MCF 10A (cell line): ENCODE measurements around the gene HDGFL2. TPM values are rescaled to one million over a fixed set of nuclear protein-coding genes. Genes with fewer than 3 reads are reported as not detected.

Source experiments
- BruUV-seq: library from RNA; stranded (reverse); fragments of 400-500 nt; replicated peaks from 2 replicates; lab custom pipeline; 2021; lab: Mats Ljungman, UMichigan
- CTCF ChIA-PET: fragments of 300-600 bp; sonication (Branson Sonifier 250); formaldehyde crosslinking; extraction: SDS; loops from one replicate; lab custom pipeline; 2021; ENCODE audit warnings: antibody characterized with exemption, inconsistent platforms; lab: Yijun Ruan, JAX
- POLR2A ChIA-PET: fragments of 300-600, 350-650 bp; sonication (Branson Sonifier 250); formaldehyde crosslinking; extraction: SDS; loops from one replicate; lab custom pipeline; 2020; ENCODE audit warnings: antibody characterized with exemption, inconsistent platforms; lab: Yijun Ruan, JAX
- DNase-seq: peaks from one replicate; pipeline ENCODE4 v3.0.0-alpha.2; 2018; ENCODE audit not compliant: unreplicated experiment
- H3K27ac Mint-ChIP-seq: one replicate; pipeline ENCODE4 v1.8.0; 2022; ENCODE audit warnings: mild to moderate bottlenecking, low read depth, mixed read lengths; ENCODE audit not compliant: unreplicated experiment
- H3K27me3 Mint-ChIP-seq: one replicate; pipeline ENCODE4 v1.8.0; 2022; ENCODE audit warnings: mixed read lengths; ENCODE audit not compliant: insufficient read depth, unreplicated experiment
- H3K36me3 Mint-ChIP-seq: one replicate; pipeline ENCODE4 v1.8.0; 2022; ENCODE audit warnings: mild to moderate bottlenecking, moderate library complexity, mixed read lengths; ENCODE audit not compliant: insufficient read depth, unreplicated experiment
- H3K4me1 Mint-ChIP-seq: one replicate; pipeline ENCODE4 v1.8.0; 2022; ENCODE audit warnings: mixed read lengths; ENCODE audit not compliant: insufficient read depth, unreplicated experiment
- H3K4me3 Mint-ChIP-seq: one replicate; pipeline ENCODE4 v1.8.0; 2022; ENCODE audit warnings: mild to moderate bottlenecking, moderate library complexity, mixed read lengths; ENCODE audit not compliant: unreplicated experiment
- H3K9me3 Mint-ChIP-seq: one replicate; pipeline ENCODE4 v1.8.0; 2022; ENCODE audit warnings: mixed read lengths; ENCODE audit not compliant: unreplicated experiment
- CTCF ChIP-seq: fragments of 200-600 bp; IDR thresholded peaks from one replicate; pipeline ENCODE4 v1.8.0; 2022; ENCODE audit warnings: antibody characterized with exemption, mild to moderate bottlenecking; ENCODE audit not compliant: unreplicated experiment
- intact Hi-C: fragments of 100-400 bp; cut with micrococcal nuclease; formaldehyde crosslinking; loops from 2 replicates; pipeline ENCODE4 v1.14.1; 2022
- total RNA-seq: library from RNA; stranded (reverse); gene quantifications from 2 replicates; pipeline ENCODE4 v1.2.3, GENCODE V29; 2022

Gene HDGFL2
- total RNA-seq, 1 experiment from 2014 or later: 46.3 TPM

- H3K4me1 Mint-ChIP-seq: no peaks in the 10 kb centered on the region
- no peak overlapping the region for H3K4me3 Mint-ChIP-seq
- no TSS peak for BruUV-seq
- H3K27me3 Mint-ChIP-seq: no peaks in the 10 kb centered on the region
- ChIA-PET POLR2A (no interaction called here), CTCF (interaction anchor here (1.5 kb wide), 1 partner anchor 11 kb away, joined by 4 read pairs; no protein-coding TSS in a partner anchor)
- TF ChIP-seq CTCF: no peak
- no peaks in the 10 kb centered on the region for H3K9me3 Mint-ChIP-seq
- H3K27ac Mint-ChIP-seq: no peak overlapping the region
- H3K36me3 Mint-ChIP-seq: no peaks in the 10 kb centered on the region
- intact Hi-C loops: no loop called here
- DNase-seq: no peak
Observed at GRCh38 chr19:4513248-4513647, 41.2 kb downstream of the HDGFL2 start.

- CTCF ChIA-PET: interaction anchor here (1.1 kb wide), 1 partner anchor 121 kb away, joined by 3 read pairs; no protein-coding TSS in a partner anchor
- H3K27me3 Mint-ChIP-seq: no peaks in the 10 kb centered on the region
- no peak overlapping the region for H3K4me3 Mint-ChIP-seq
Observed at GRCh38 chr19:4515732-4516131, 43.6 kb downstream of the HDGFL2 start.

GRCh38 chr19:4516199-4516938 is 44.3 kb downstream of the HDGFL2 start:
- H3K36me3 Mint-ChIP-seq: peaks cover 6% of the 10 kb centered on the region
- no peak for DNase-seq
- no peaks in the 10 kb centered on the region for H3K27me3 Mint-ChIP-seq
- H3K27ac Mint-ChIP-seq: no peak overlapping the region
- H3K4me1 Mint-ChIP-seq: peaks cover 16% of the 10 kb centered on the region
- POLR2A ChIA-PET: interaction anchor here (0.8 kb wide), 1 partner anchor 24 kb away, joined by 6 read pairs; no protein-coding TSS in a partner anchor
- H3K4me3 Mint-ChIP-seq: no peak overlapping the region
- intact Hi-C loops: no loop called here
- H3K9me3 Mint-ChIP-seq: no peaks in the 10 kb centered on the region
- CTCF ChIA-PET: interaction anchor here (0.6 to 1.1 kb wide), 3 partner anchors 120 to 308 kb away, joined by 3 to 4 read pairs (median 4); no protein-coding TSS in a partner anchor
- no TSS peak for BruUV-seq
- TF ChIP-seq CTCF: no peak

More at GRCh38 chr19:4515732-4516131, 43.6 kb downstream of the HDGFL2 start:
- Mint-ChIP-seq H3K9me3 (no peaks in the 10 kb centered on the region), H3K36me3 (peaks cover under 1% of the 10 kb centered on the region), H3K27ac (no peak overlapping the region), H3K4me1 (peaks cover 13% of the 10 kb centered on the region)
- TF ChIP-seq CTCF: no peak
- intact Hi-C loops: no loop called here
- POLR2A ChIA-PET: no interaction called here
- DNase-seq: no peak
- BruUV-seq: no TSS peak

GRCh38 chr19:4516939-4517300 is 44.8 kb downstream of the HDGFL2 start:
- ChIA-PET CTCF (interaction anchor here (0.5 to 0.9 kb wide), 4 partner anchors 30 to 176 kb away, joined by 3 to 4 read pairs (median 3); no protein-coding TSS in a partner anchor), POLR2A (interaction anchor here (0.8 kb wide), 1 partner anchor 24 kb away, joined by 6 read pairs; no protein-coding TSS in a partner anchor)
- BruUV-seq: no TSS peak
- Mint-ChIP-seq H3K27me3 (no peaks in the 10 kb centered on the region), H3K4me3 (no peak overlapping the region), H3K36me3 (peaks cover 6% of the 10 kb centered on the region), H3K27ac (no peak overlapping the region), H3K4me1 (peaks cover 20% of the 10 kb centered on the region), H3K9me3 (no peaks in the 10 kb centered on the region)
- intact Hi-C loops: no loop called here
- DNase-seq: no peak
- TF ChIP-seq CTCF: no peak
